ENCODE data around the gene ZNRF2. TPM values are rescaled to one million over a fixed set of nuclear protein-coding genes. Genes with fewer than 3 reads are reported as not detected.
"Not testable (repeated sequence)": the region's sequence is repeated elsewhere in the genome, so short reads cannot be mapped to it uniquely, and the experiment has no call there.

The ZNRF2 gene
- total and polyA plus RNA-seq, 7 donors, result 14.4 to 33.8 (median 22.5) TPM

- no peaks in the 10 kb centered on the region for H3K27me3 ChIP-seq
- peak overlapping the region; percentile 93 to 100 (median 97) for H3K27ac ChIP-seq
- peaks cover 0 to 34% (median 28%) of the 10 kb centered on the region in 4 donors for H3K4me1 ChIP-seq
- TF ChIP-seq, protein P1, sequence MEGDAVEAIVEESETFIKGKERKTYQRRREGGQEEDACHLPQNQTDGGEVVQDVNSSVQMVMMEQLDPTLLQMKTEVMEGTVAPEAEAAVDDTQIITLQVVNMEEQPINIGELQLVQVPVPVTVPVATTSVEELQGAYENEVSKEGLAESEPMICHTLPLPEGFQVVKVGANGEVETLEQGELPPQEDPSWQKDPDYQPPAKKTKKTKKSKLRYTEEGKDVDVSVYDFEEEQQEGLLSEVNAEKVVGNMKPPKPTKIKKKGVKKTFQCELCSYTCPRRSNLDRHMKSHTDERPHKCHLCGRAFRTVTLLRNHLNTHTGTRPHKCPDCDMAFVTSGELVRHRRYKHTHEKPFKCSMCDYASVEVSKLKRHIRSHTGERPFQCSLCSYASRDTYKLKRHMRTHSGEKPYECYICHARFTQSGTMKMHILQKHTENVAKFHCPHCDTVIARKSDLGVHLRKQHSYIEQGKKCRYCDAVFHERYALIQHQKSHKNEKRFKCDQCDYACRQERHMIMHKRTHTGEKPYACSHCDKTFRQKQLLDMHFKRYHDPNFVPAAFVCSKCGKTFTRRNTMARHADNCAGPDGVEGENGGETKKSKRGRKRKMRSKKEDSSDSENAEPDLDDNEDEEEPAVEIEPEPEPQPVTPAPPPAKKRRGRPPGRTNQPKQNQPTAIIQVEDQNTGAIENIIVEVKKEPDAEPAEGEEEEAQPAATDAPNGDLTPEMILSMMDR (IDR thresholded peaks at IDR 0.05), result no peak
- no peak for TF ChIP-seq EP300 (IDR thresholded peaks at IDR 0.05)
- TF ChIP-seq POLR2A (IDR thresholded peaks at IDR 0.05), result no peak
- peak in 3 of 4 donors; percentile 9 to 11 (median 10) for TF ChIP-seq POLR2AphosphoS5 (IDR thresholded peaks at IDR 0.05)
- 0% methylated on average over 79 of the region's 79 CpGs for WGBS, 2 donors
- no peaks in the 10 kb centered on the region for H3K9me3 ChIP-seq
- no peaks in the 10 kb centered on the region for H3K36me3 ChIP-seq
- intact Hi-C loops (cut with DNase I), result no loop called here
- DNase-seq, result no peak
- peak overlapping the region; percentile 63 to 97 (median 70) for H3K4me3 ChIP-seq
These were observed 1.3 kb downstream of the ZNRF2 start for GRCh38 chr7:30285536-30286284.

DNA sequence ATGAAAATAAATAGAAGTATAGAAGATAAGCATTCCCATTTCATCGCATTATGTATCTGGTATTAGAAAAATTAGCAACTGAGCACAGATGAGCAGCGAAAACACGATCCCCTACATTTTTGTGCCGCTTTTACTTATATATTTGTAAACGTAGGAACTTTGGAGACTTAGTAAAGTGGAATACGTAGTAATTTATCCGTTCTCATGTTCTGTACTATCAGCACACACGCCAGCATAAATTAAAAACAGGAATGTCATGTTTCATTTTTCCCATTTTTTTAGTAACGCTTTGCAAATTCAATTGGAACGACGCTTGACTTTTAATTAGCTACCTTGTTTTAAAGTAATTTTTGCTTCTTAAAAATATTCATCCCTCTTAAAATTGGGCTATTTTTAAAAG is 2.4 kb downstream of the ZNRF2 start:
- no peak for DNase-seq
- no peak for TF ChIP-seq POLR2A (IDR thresholded peaks at IDR 0.05)
- TF ChIP-seq, protein P1 (IDR thresholded peaks at IDR 0.05), result no peak
- no peak for TF ChIP-seq EP300 (IDR thresholded peaks at IDR 0.05)
- no peak for TF ChIP-seq POLR2AphosphoS5 (IDR thresholded peaks at IDR 0.05)
- Histone ChIP-seq H3K9me3 (no peaks in the 10 kb centered on the region), H3K27ac (peak overlapping the region; percentile 93 to 100 (median 97)), H3K4me1 (peaks cover 0 to 34% (median 28%) of the 10 kb centered on the region in 4 donors), H3K4me3 (peak overlapping the region in 3 of 4 donors; percentile 68 to 97 (median 73)), H3K36me3 (no peaks in the 10 kb centered on the region), H3K27me3 (no peaks in the 10 kb centered on the region)
- intact Hi-C loops (cut with DNase I), result no loop called here
- WGBS, 2 donors, result 18 to 71% methylated on average over 11 of the region's 11 CpGs

GRCh38 chr7:30287625-30288024 is 3.2 kb downstream of the ZNRF2 start:
- H3K9me3 ChIP-seq; H3K27me3 ChIP-seq; H3K36me3 ChIP-seq; DNase-seq; H3K27ac ChIP-seq; intact Hi-C loops (cut with DNase I); H3K4me3 ChIP-seq: not testable (repeated sequence)
- H3K4me1 ChIP-seq, result peaks cover 0 to 34% (median 28%) of the 10 kb centered on the region in 4 donors
- 16 to 49% methylated on average over 3 of the region's 3 CpGs for WGBS, 2 donors

- intact Hi-C loops (cut with DNase I); H3K4me3 ChIP-seq; H3K9me3 ChIP-seq; H3K27ac ChIP-seq; H3K36me3 ChIP-seq; DNase-seq; H3K27me3 ChIP-seq: not testable (repeated sequence)
- WGBS, 2 donors, result 81 to 88% methylated on average over 2 of the region's 2 CpGs
- H3K4me1 ChIP-seq, result peaks cover 0 to 28% (median 25%) of the 10 kb centered on the region in 4 donors
These were observed 5.2 kb downstream of the ZNRF2 start for GRCh38 chr7:30289634-30290033.

DNA sequence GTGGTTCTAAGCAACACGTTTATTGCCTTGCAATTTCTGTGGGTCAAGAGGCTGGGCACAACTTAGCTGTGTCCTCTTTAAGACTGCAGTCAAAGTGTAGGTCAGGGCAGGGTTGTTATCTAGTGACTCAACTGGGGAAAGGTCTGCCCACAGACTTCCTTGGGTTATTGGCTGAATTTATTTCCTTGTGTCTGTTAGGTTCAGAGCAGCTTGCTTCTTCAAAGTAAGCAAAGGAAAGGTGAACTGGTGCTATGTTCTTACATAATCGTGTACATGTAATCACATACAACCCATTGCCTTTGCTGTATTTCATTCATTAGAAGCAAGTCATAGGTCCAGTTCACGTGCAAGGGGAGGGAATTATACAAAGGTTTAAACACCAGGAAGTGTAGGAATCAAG is 5.9 kb downstream of the ZNRF2 start:
- H3K27ac ChIP-seq; DNase-seq; H3K36me3 ChIP-seq; intact Hi-C loops (cut with DNase I); H3K9me3 ChIP-seq; H3K27me3 ChIP-seq; H3K4me3 ChIP-seq: not testable (repeated sequence)
- peaks cover 0 to 28% (median 25%) of the 10 kb centered on the region in 4 donors for H3K4me1 ChIP-seq
- 9 to 46% methylated on average over 3 of the region's 3 CpGs for WGBS, 2 donors

GRCh38 chr7:30292416-30293038 is 8.1 kb downstream of the ZNRF2 start:
- H3K27me3 ChIP-seq; H3K4me3 ChIP-seq; H3K9me3 ChIP-seq; H3K36me3 ChIP-seq; intact Hi-C loops (cut with DNase I); DNase-seq; H3K27ac ChIP-seq: not testable (repeated sequence)
- 83 to 88% methylated on average over 3 of the region's 3 CpGs for WGBS, 2 donors
- H3K4me1 ChIP-seq, result peaks cover 0 to 24% (median 16%) of the 10 kb centered on the region in 4 donors

- H3K9me3 ChIP-seq; DNase-seq; H3K27ac ChIP-seq; intact Hi-C loops (cut with DNase I); H3K4me3 ChIP-seq; H3K27me3 ChIP-seq; H3K36me3 ChIP-seq: not testable (repeated sequence)
- peaks cover 0 to 25% (median 15%) of the 10 kb centered on the region in 4 donors for H3K4me1 ChIP-seq
- WGBS, 2 donors, result 14 to 62% methylated on average over 2 of the region's 2 CpGs
These were observed 11.9 kb downstream of the ZNRF2 start for GRCh38 chr7:30296304-30296703.

GRCh38 chr7:30297499-30297898 is 13.1 kb downstream of the ZNRF2 start:
- intact Hi-C loops (cut with DNase I); H3K27ac ChIP-seq; H3K27me3 ChIP-seq; H3K36me3 ChIP-seq; H3K9me3 ChIP-seq; H3K4me3 ChIP-seq; DNase-seq: not testable (repeated sequence)
- WGBS, 2 donors, result 87 to 94% methylated on average over 1 of the region's 1 CpG
- peaks cover 0 to 27% (median 17%) of the 10 kb centered on the region in 4 donors for H3K4me1 ChIP-seq

- Histone ChIP-seq H3K4me1 (peaks cover 0 to 32% (median 19%) of the 10 kb centered on the region in 4 donors), H3K27ac (peak overlapping the region in 2 of 4 donors; percentile 33 to 45)
- 69 to 77% methylated on average over 3 of the region's 3 CpGs for WGBS, 2 donors
- H3K27me3 ChIP-seq; H3K36me3 ChIP-seq; intact Hi-C loops (cut with DNase I); H3K4me3 ChIP-seq; DNase-seq; H3K9me3 ChIP-seq: not testable (repeated sequence)
These were observed 14.0 kb downstream of the ZNRF2 start for GRCh38 chr7:30298409-30298808.
